ENCODE results near the gene SELENOM.

Gene SELENOM

GRCh38 chr22:31091106-31091975, 16.0 kb downstream of the SELENOM start:
- no peak for DNase-seq (ENCODE audit: low read depth in 2 of 2)

- DNase-seq (ENCODE audit: low read depth in 2 of 2), result no peak
These were observed 16.9 kb downstream of the SELENOM start for GRCh38 chr22:31090217-31091085.

GRCh38 chr22:31089160-31090100, 17.9 kb downstream of the SELENOM start:
- no peak for DNase-seq (ENCODE audit: low read depth in 2 of 2)

- no peak for DNase-seq (ENCODE audit: low read depth in 2 of 2)
These were observed 19.0 kb downstream of the SELENOM start for GRCh38 chr22:31088233-31088986.

- DNase-seq (ENCODE audit: low read depth in 2 of 2), result no peak
These were observed 19.6 kb downstream of the SELENOM start for GRCh38 chr22:31087744-31088215.

GRCh38 chr22:31086703-31087330, 20.6 kb downstream of the SELENOM start:
- no peak for DNase-seq (ENCODE audit: low read depth in 2 of 2)

GRCh38 chr22:31085928-31086327, 21.4 kb downstream of the SELENOM start:
- no peak for DNase-seq (ENCODE audit: low read depth in 2 of 2)

- DNase-seq (ENCODE audit: low read depth in 2 of 2), result no peak
These were observed 21.9 kb downstream of the SELENOM start for GRCh38 chr22:31085493-31085824.

- peak; percentile 70 to 71 for DNase-seq (ENCODE audit: low read depth in 2 of 2)
These were observed 22.4 kb downstream of the SELENOM start for GRCh38 chr22:31084811-31085492.

- DNase-seq (ENCODE audit: low read depth in 2 of 2), result no peak
These were observed 23.2 kb downstream of the SELENOM start for GRCh38 chr22:31083923-31084810.

GRCh38 chr22:31083377-31083768, 24.0 kb downstream of the SELENOM start:
- no peak for DNase-seq (ENCODE audit: low read depth in 2 of 2)

- DNase-seq (ENCODE audit: low read depth in 2 of 2), result no peak
These were observed 24.6 kb downstream of the SELENOM start for GRCh38 chr22:31082606-31083376.

- DNase-seq (ENCODE audit: low read depth in 2 of 2), result no peak
These were observed 25.3 kb downstream of the SELENOM start for GRCh38 chr22:31081963-31082605.

- DNase-seq (ENCODE audit: low read depth in 2 of 2), result peak; percentile 62 to 64
These were observed 26.3 kb downstream of the SELENOM start, which contains the start of gene SMTN for GRCh38 chr22:31080848-31081649. Gene SMTN, plus strand, starts transcription at chr22:31081318. Its CDS starts 1,941 bp downstream, at chr22:31083259.

GRCh38 chr22:31080164-31080847, 27.1 kb downstream of the SELENOM start:
- no peak for DNase-seq (ENCODE audit: low read depth in 2 of 2)

- DNase-seq (ENCODE audit: low read depth in 2 of 2), result no peak
These were observed 28.2 kb downstream of the SELENOM start for GRCh38 chr22:31079095-31079642.

Data from fibroblast of skin of left biceps (primary cell).